Measurements from ENCODE around the gene C16orf87.
"Not testable (repeated sequence)": the region's sequence is repeated elsewhere in the genome, so short reads cannot be mapped to it uniquely, and the experiment has no call there.

Gene C16orf87

GRCh38 chr16:46801428-46802049 lies 29.4 kb downstream of the C16orf87 start:
- DNase-seq (ENCODE audit: low read depth in 1 of 2, low spot score in 1 of 2): no peak

DNA sequence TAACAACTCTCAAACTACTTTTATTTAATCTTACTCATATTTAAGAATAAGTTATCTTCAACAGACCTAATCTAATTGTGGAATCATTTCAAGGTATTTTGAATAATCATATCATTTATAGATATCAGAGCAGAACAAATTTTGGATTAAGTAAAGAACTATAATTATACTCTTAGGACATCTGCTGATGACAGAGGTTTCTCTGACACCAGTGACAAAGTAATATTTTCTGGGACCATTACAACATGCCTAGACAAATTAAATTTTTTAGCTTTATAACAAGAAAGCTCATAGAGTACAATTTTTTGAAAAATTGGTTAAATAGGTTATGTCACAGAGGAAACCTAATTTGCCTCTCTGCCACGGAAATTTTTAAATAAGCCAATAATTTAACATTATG lies 30.5 kb downstream of the C16orf87 start:
- no peak for DNase-seq (ENCODE audit: low read depth in 1 of 2, low spot score in 1 of 2)

DNA sequence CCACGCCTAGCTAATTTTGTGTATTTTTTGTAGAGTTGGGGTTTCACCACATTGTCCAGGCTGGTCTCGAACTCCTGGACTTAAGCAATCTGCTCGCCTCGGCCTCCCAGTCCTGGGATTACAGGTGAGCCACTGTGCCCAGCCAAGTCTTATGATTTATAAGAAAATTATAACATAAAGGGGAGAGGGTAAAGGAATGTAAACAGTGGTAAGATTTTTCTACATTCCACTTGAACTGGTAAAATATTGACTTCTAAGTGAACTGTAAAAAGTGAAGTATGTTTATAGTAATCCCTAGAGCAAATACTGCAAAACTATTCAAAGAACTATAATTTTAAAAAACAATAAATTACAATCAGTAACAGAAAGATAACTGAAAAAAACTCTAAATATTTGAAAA lies 33.5 kb downstream of the C16orf87 start:
- DNase-seq (ENCODE audit: low read depth in 1 of 2, low spot score in 1 of 2): no peak

GRCh38 chr16:46796764-46797269 lies 34.2 kb downstream of the C16orf87 start:
- DNase-seq (ENCODE audit: low read depth in 1 of 2, low spot score in 1 of 2): no peak

DNA sequence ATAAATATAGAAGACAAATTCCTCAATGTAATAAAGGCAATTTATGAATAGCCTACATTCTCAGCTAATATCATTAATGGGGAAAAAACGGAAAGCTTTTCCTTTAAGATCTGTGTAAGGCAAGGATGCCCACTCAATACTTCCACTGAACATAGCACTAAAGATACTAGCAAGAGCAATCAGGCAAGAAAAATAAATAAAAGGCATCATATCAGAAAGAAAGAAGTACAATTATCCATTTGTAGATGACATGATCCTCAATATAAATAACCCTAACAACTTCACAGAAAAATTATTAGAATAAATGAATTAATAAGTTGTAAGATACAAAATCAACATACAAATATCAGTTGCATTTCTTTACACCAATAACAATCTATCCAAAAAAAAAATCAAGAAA lies 37.1 kb downstream of the C16orf87 start:
- no peak for DNase-seq (ENCODE audit: low read depth in 1 of 2, low spot score in 1 of 2)

DNA sequence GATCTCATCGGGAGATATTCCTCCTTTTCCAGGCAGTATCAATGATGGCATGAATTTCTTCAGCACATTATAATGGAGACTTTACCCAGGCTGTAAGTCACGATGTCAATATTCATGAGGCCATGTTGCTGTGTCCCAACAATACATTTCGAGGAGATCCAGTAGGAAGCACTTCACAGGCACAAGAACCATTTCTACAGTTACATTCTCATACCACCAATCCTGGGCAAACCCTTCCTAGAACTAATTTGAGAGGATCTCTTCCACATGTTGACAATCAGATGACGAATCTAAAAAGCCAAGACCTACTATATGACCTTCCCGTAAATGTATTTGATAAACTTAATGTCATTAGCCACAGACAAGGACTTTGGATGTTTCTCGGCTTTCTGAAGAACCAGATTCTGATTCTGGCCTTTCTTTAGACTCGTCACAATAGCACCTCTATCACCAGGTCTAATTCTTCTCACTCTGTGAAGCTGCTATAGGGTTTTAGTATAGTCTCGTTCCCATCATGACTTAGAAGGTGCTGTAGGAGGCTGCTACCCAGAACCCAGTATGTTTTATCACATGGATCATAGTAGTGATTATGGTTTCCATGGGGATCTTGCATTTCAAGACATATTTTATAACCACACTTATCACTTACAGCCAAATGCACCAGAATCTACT lies 40.2 kb downstream of the C16orf87 start:
- no peak for DNase-seq (ENCODE audit: low read depth in 1 of 2, low spot score in 1 of 2)

GRCh38 chr16:46789499-46790414 lies 41.2 kb downstream of the C16orf87 start:
- peak; percentile 63 to 68 for DNase-seq (ENCODE audit: low read depth in 1 of 2, low spot score in 1 of 2)

DNA sequence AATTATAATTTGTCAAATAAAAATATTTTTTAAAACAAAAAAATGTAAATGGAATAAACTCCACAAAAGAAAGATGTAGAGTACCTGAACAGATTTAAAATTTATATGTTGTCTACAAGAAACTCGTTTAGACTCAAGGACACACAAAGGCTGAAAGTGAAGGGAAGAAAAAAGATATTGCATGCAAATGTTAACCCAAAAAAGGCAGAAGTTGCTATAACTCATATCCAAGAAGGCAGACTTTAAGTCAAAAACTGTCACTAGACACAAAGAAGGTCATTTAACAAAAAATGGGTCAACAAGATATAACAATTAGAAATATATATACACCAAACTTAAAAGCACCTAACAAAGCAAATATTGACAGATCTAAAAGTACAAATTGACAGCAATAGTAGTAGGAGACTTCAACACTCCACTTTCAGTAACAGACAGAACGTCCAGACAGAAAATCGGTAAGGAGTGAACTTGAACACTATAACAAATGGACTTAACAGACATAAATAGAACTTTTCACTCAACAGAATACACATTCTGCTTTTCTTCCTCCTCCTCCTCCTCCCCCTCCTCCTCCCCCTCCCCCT lies 42.0 kb downstream of the C16orf87 start:
- DNase-seq (ENCODE audit: low read depth in 1 of 2, low spot score in 1 of 2): no peak

DNA sequence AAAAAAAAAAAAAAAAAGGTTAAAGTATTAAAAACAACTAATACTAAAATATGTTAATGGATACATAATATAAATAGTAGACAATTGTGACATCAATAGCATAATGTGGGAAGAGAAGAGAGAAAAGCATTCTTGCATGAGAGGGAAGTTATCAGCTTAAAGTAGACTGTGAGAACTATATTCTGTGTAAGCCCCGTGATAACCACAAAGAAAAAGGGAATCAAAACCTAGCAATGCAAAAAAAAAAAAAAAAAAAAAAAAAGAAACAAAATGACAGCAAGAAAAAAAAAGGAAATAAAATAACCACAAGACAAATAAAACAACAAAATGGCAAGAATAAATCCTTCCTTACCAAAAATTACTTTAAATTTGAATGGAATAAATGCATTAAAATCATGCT lies 43.1 kb downstream of the C16orf87 start:
- no peak for DNase-seq (ENCODE audit: low read depth in 1 of 2, low spot score in 1 of 2)

DNA sequence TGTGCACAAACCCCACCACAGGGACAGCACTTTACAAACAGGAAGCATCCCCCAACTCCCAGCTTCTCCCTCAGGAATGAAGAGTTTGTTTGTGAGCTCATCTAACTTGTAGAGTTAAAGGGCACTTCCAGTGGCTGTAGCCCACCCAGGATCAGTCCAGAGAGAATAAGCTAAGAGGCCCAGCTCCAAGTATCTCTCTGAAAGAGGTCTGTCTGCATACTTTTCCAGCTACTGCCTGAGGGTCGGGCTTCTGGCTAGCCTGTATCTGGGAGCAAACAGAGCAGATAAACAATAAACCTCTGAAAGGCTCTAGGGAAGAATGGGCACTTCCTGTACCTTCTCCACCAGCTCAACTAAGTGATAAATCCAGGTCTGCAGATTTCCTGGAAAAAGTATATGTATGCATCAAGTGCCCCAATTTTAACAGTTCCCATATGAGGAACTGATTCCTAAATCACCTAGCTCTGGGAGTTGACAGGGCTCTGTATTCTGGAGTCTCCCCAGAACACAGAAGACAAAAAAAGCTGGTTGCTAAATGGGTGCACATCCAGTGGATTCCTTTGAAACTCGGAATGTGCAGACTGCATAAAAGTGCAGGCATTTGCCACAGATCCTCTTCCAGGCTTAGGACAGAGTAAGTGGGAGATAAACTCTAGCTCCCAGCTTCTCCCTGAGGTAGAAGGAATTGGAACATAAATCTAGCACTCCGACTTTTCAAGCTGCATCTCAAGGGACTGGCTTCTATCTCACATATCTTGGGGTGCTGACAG lies 45.7 kb downstream of the C16orf87 start:
- no peak for DNase-seq (ENCODE audit: low read depth in 1 of 2, low spot score in 1 of 2)

DNA sequence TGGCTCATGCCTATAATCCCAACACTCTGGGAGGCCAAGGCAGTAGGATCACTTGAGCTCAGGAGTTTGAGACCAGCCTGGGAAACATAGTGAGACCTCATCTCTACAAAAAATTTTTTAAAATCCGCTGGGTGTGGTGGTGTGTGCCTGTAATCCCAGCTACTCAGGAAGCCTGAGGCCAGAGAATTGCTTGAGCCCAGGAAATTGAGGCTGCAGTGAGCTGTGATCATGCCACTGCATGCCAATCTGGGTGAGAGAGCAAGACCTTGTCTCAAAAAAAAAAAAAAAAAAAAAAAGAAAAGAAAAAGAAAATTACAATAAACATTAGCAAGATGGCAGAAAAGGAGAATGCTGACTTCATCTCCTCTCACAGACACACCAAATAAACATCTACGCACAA lies 46.4 kb downstream of the C16orf87 start:
- DNase-seq (ENCODE audit: low read depth in 1 of 2, low spot score in 1 of 2): not testable (repeated sequence)

- DNase-seq (ENCODE audit: low read depth in 1 of 2, low spot score in 1 of 2): no peak
Measured at GRCh38 chr16:46783800-46784199, 47.2 kb downstream of the C16orf87 start.

- no peak for DNase-seq (ENCODE audit: low read depth in 1 of 2, low spot score in 1 of 2)
Measured at GRCh38 chr16:46782320-46782719, 48.7 kb downstream of the C16orf87 start.

GRCh38 chr16:46777804-46778203 lies 53.2 kb downstream of the C16orf87 start:
- DNase-seq (ENCODE audit: low read depth in 1 of 2, low spot score in 1 of 2): no peak

GRCh38 chr16:46775214-46775613 lies 55.8 kb downstream of the C16orf87 start:
- no peak for DNase-seq (ENCODE audit: low read depth in 1 of 2, low spot score in 1 of 2)

- no peak for DNase-seq (ENCODE audit: low read depth in 1 of 2, low spot score in 1 of 2)
Measured at GRCh38 chr16:46774743-46775177, 56.2 kb downstream of the C16orf87 start.

- no peak for DNase-seq (ENCODE audit: low read depth in 1 of 2, low spot score in 1 of 2)
Measured at GRCh38 chr16:46772463-46772862, 58.5 kb downstream of the C16orf87 start.

- no peak for DNase-seq (ENCODE audit: low read depth in 1 of 2, low spot score in 1 of 2)
Measured at GRCh38 chr16:46768809-46769208, 62.2 kb downstream of the C16orf87 start.

DNA sequence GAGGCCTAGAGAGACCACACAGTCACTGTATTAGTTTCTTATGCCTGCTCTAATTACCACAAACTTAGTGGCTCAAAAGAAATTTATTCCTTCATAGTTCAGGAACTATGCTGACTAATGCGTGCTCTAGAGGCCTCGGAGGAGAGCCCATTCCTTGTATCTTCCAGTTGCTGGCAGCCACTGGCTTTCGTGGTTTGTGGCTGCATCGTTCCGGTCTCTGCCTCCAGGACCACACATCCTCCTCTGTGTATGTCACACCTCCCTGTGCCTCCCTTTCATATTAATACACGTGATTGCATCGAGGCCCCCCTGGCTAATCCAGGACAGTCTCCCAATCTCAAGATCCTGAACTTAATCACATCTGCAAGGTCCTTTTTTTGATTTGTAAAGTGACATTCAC lies 65.9 kb downstream of the C16orf87 start:
- DNase-seq (ENCODE audit: low read depth in 1 of 2, low spot score in 1 of 2): no peak

- DNase-seq (ENCODE audit: low read depth in 1 of 2, low spot score in 1 of 2): no peak
Measured at GRCh38 chr16:46763147-46763546, 67.8 kb downstream of the C16orf87 start.

- no peak for DNase-seq (ENCODE audit: low read depth in 1 of 2, low spot score in 1 of 2)
Measured at GRCh38 chr16:46762583-46762982, 68.4 kb downstream of the C16orf87 start.
